HCT116 (cell line): Measurements from ENCODE around the gene SYNE4. TPM values are rescaled to one million over a fixed set of nuclear protein-coding genes. Genes with fewer than 3 reads are reported as not detected.

Experiments
- ATAC-seq: fragments of 200-7000 bp; cut with Tn5 transposase; 2 replicates; pipeline ENCODE4 v1.9.1; 2020; ENCODE audit warnings: mild to moderate bottlenecking, moderate library complexity
- BruUV-seq: library from RNA; stranded (reverse); fragments of 400-500 nt; replicated peaks from 2 replicates; lab custom pipeline; 2021; lab: Mats Ljungman, UMichigan
- CTCF ChIA-PET: fragments of 300-600 bp; sonication (Branson Sonifier 250); formaldehyde crosslinking; loops from one replicate; lab custom pipeline; 2021; ENCODE audit warnings: antibody characterized with exemption; lab: Charles Lee
- POLR2A ChIA-PET: fragments of 300-600, 350-600 bp; sonication (Branson Sonifier 250); formaldehyde crosslinking; loops from one replicate; lab custom pipeline; 2021; ENCODE audit warnings: antibody characterized with exemption; lab: Charles Lee
- RAD21 ChIA-PET, 2 experiments: fragments of 300-600 bp; sonication (Branson Sonifier 250); formaldehyde crosslinking; loops; one replicate each; lab custom pipeline; 2023; ENCODE audit warnings: low total read pairs in 2 of 2; ENCODE audit not compliant: uncharacterized antibody in 2 of 2, unreplicated experiment in 2 of 2, low non-redundant PET in 1 of 2; lab: Charles Lee
- DNase-seq: peaks from one replicate; pipeline ENCODE4 v3.0.0-alpha.2; 2010; ENCODE audit warnings: low read depth, low spot score
- H2AFZ ChIP-seq: fragments of 200-600 bp; shearing (Covaris generic), sonication (generic); 2 replicates; pipeline ENCODE4 v1.6.1; 2017; ENCODE audit warnings: low read depth, mixed run types, mixed read lengths, antibody characterized with exemption, low read length; ENCODE audit not compliant: poor library complexity, severe bottlenecking
- H3K27ac ChIP-seq: 2 replicates; pipeline ENCODE4 v1.5.1; 2012; ENCODE audit warnings: low read depth, low read length
- H3K27me3 ChIP-seq: fragments of 200-600 bp; sonication (generic); 2 replicates; pipeline ENCODE4 v1.6.1; 2016; ENCODE audit warnings: mixed run types, low read length, mixed read lengths; ENCODE audit not compliant: insufficient read depth
- H3K36me3 ChIP-seq, 2 experiments: fragments of 200-500 bp in 1 of 2; fragments of 200-600 bp in 1 of 2; sonication (Bioruptor generic) in 1 of 2; sonication (generic) in 1 of 2; 2 replicates each; pipeline versions ENCODE4 v1.5.1 to v1.6.1; 2014 to 2016; ENCODE audit warnings: low read length in 2 of 2, inconsistent platforms in 1 of 2, mixed read lengths in 1 of 2, mixed run types in 1 of 2; ENCODE audit not compliant: insufficient read depth in 2 of 2, control insufficient read depth in 1 of 2
- H3K4me1 ChIP-seq, 2 experiments: fragments of 200-600 bp in 1 of 2; sonication (generic) in 1 of 2; 2 replicates each; pipeline versions ENCODE4 v1.5.1 to v1.6.1; 2012 to 2017; ENCODE audit warnings: low read length in 2 of 2, inconsistent platforms in 1 of 2, mild to moderate bottlenecking in 1 of 2, mixed read lengths in 1 of 2, mixed run types in 1 of 2, moderate library complexity in 1 of 2; ENCODE audit not compliant: insufficient read depth in 2 of 2, control insufficient read depth in 1 of 2
- H3K4me2 ChIP-seq: fragments of 200-600 bp; sonication (generic); 2 replicates; pipeline ENCODE4 v1.6.1; 2017; ENCODE audit warnings: mixed run types, low read length, mixed read lengths
- H3K4me3 ChIP-seq, 2 experiments: fragments of 200-600 bp in 1 of 2; sonication (generic) in 1 of 2; replicated peaks in 1 of 2; 2 replicates each; pipeline ENCODE4 v1.5.1; 2011 to 2016; ENCODE audit warnings: low read length in 2 of 2, control low read depth in 1 of 2, low read depth in 1 of 2, mild to moderate bottlenecking in 1 of 2, mixed read lengths in 1 of 2, mixed run types in 1 of 2
- H3K79me2 ChIP-seq: fragments of 200-600 bp; sonication (generic); 2 replicates; pipeline ENCODE4 v1.6.1; 2017; ENCODE audit warnings: mild to moderate bottlenecking, mixed run types, low read length, moderate library complexity, mixed read lengths; ENCODE audit not compliant: insufficient read depth
- H3K9ac ChIP-seq: fragments of 200-600 bp; sonication (generic); 2 replicates; pipeline ENCODE4 v1.6.1; 2016; ENCODE audit warnings: low read length, mixed read lengths
- H3K9me2 ChIP-seq: fragments of 200-600 bp; sonication (generic), shearing (Covaris generic); 2 replicates; pipeline ENCODE4 v1.6.1; 2017; ENCODE audit warnings: mixed run types, mild to moderate bottlenecking, moderate library complexity; ENCODE audit not compliant: insufficient read depth
- H3K9me3 ChIP-seq, 2 experiments: fragments of 200-500 bp in 1 of 2; fragments of 200-600 bp in 1 of 2; sonication (Bioruptor generic) in 1 of 2; sonication (generic) in 1 of 2; 2 replicates each; pipeline ENCODE4 v1.6.1; 2014 to 2017; ENCODE audit warnings: low read length in 2 of 2, mixed read lengths in 2 of 2, inconsistent platforms in 1 of 2, low read depth in 1 of 2, mild to moderate bottlenecking in 1 of 2, mixed run types in 1 of 2, moderate library complexity in 1 of 2; ENCODE audit not compliant: control insufficient read depth in 1 of 2, insufficient read depth in 1 of 2
- H4K20me1 ChIP-seq: fragments of 200-600 bp; sonication (generic), shearing (Covaris generic); 2 replicates; pipeline ENCODE4 v1.6.1; 2017; ENCODE audit warnings: mixed run types, mild to moderate bottlenecking, moderate library complexity; ENCODE audit not compliant: insufficient read depth
- CBX3 ChIP-seq: IDR thresholded peaks from 2 replicates; pipeline ENCODE4 v1.6.1; 2012; ENCODE audit warnings: low read depth
- EGR1 ChIP-seq: IDR thresholded peaks from 2 replicates; pipeline ENCODE4 v1.6.1; 2012; ENCODE audit warnings: low read depth
- ELF1 ChIP-seq: IDR thresholded peaks from 2 replicates; pipeline ENCODE4 v1.6.1; 2012; ENCODE audit warnings: low read depth, borderline replicate concordance
- EZH2 ChIP-seq: fragments of 200-600 bp; sonication (generic); IDR thresholded peaks from 2 replicates; pipeline ENCODE4 v1.6.1; 2017; ENCODE audit warnings: antibody characterized with exemption, mixed run types
- EZH2phosphoT487 ChIP-seq: fragments of 200-600 bp; IDR thresholded peaks from 2 replicates; pipeline ENCODE4 v1.6.1; 2018; ENCODE audit warnings: antibody characterized with exemption, borderline replicate concordance
- FOSL1 ChIP-seq: IDR thresholded peaks from 2 replicates; pipeline ENCODE4 v1.6.1; 2012; ENCODE audit warnings: low read depth
- JUND ChIP-seq: IDR thresholded peaks from 2 replicates; pipeline ENCODE4 v1.6.1; 2012
- POLR2A ChIP-seq: IDR thresholded peaks from 2 replicates; pipeline ENCODE4 v1.7.0; 2011; ENCODE audit warnings: borderline replicate concordance; ENCODE audit not compliant: insufficient read depth, insufficient read length; ENCODE audit errors: extremely low read depth
- POLR2AphosphoS5 ChIP-seq: IDR thresholded peaks from 2 replicates; pipeline ENCODE4 v1.6.1; 2011; ENCODE audit warnings: mild to moderate bottlenecking, low read depth, low read length, moderate library complexity
- RAD21 ChIP-seq: IDR thresholded peaks from 2 replicates; pipeline ENCODE4 v1.6.1; 2012; ENCODE audit warnings: low read depth, mild to moderate bottlenecking
- REST ChIP-seq: IDR thresholded peaks from 2 replicates; pipeline ENCODE4 v1.6.1; 2012; ENCODE audit warnings: low read depth
- SIN3A ChIP-seq: IDR thresholded peaks from 2 replicates; pipeline ENCODE4 v1.6.1; 2012; ENCODE audit warnings: low read depth
- SP1 ChIP-seq: IDR thresholded peaks from 2 replicates; pipeline ENCODE4 v1.6.1; 2012; ENCODE audit warnings: low read depth
- SRF ChIP-seq: IDR thresholded peaks from 2 replicates; pipeline ENCODE4 v1.6.1; 2012; ENCODE audit warnings: low read depth
- TCF7L2 ChIP-seq: IDR thresholded peaks from 2 replicates; pipeline ENCODE4 v1.7.0; 2011; ENCODE audit warnings: borderline replicate concordance, inconsistent platforms; ENCODE audit not compliant: insufficient read depth, insufficient read length; ENCODE audit errors: extremely low read depth
- YY1 ChIP-seq: IDR thresholded peaks from 2 replicates; pipeline ENCODE4 v1.6.1; 2011; ENCODE audit warnings: low read length, low read depth, moderate library complexity, mild to moderate bottlenecking; ENCODE audit not compliant: insufficient replicate concordance; ENCODE audit errors: extremely low read depth
- ZBTB33 ChIP-seq: IDR thresholded peaks from 2 replicates; pipeline ENCODE4 v1.6.1; 2011; ENCODE audit warnings: mild to moderate bottlenecking, low read length, moderate library complexity; ENCODE audit not compliant: insufficient replicate concordance; ENCODE audit errors: extremely low read depth
- ZFX ChIP-seq: fragments of 450-650 bp; IDR thresholded peaks from 2 replicates; pipeline ENCODE4 v1.6.1; 2017
- ZNF274 ChIP-seq: fragments of 200-500 bp; sonication (Bioruptor generic); IDR thresholded peaks from 2 replicates; pipeline ENCODE4 v1.6.1; 2014; ENCODE audit warnings: mild to moderate bottlenecking, low read depth, low read length, inconsistent platforms
- intact Hi-C: fragments of 100-400 bp; cut with micrococcal nuclease; formaldehyde crosslinking; loops from 2 replicates; pipeline ENCODE4 v1.10.0; 2022
- total RNA-seq: library from RNA; stranded (reverse); gene quantifications from one replicate; pipeline ENCODE4 v1.2.1, GENCODE V29; 2021; ENCODE audit not compliant: unreplicated experiment
- TF ChIP-seq, protein P1 (sequence below): IDR thresholded peaks from 2 replicates; pipeline ENCODE4 v1.6.1; 2012
- TF ChIP-seq, protein P2 (sequence below): IDR thresholded peaks from 2 replicates; pipeline ENCODE4 v1.6.1; 2012

The SYNE4 gene
- total RNA-seq, 1 experiment from 2014 or later = 27.9 TPM

GRCh38 chr19:36014012-36014924 lies 5.7 kb upstream of the SYNE4 start, which contains the start of gene ALKBH6:
Gene ALKBH6, minus strand, starts transcription at chr19:36014213. Its CDS starts 816 bp downstream, at chr19:36013397.
- peaks cover 14 to 26% of the 10 kb centered on the region in 2 experiments for H3K4me1 ChIP-seq
- CTCF ChIA-PET = interaction anchor here (0.6 to 1.2 kb wide), 3 partner anchors 39 to 168 kb away, joined by 3 to 4 read pairs (median 3); partner anchors contain the start of gene THAP8
- ATAC-seq = peak; percentile 95
- H3K36me3 ChIP-seq = no peaks in the 10 kb centered on the region; a peak in 1 of 4 replicates
- H3K9me2 ChIP-seq = no peaks in the 10 kb centered on the region
- TSS peak; percentile 89 for BruUV-seq
- intact Hi-C loops = no loop called here
- no peaks in the 10 kb centered on the region for H3K27me3 ChIP-seq
- peak within 1 kb of the TSS; percentile 61 for H3K27ac ChIP-seq
- DNase-seq = peak; percentile 97
- H3K9me3 ChIP-seq = no peaks in the 10 kb centered on the region
- H4K20me1 ChIP-seq = no peaks in the 10 kb centered on the region
- peak within 1 kb of the TSS; percentile 76 to 77 for H3K4me3 ChIP-seq
- H3K9ac ChIP-seq = peak within 1 kb of the TSS; percentile 95
- H2AFZ ChIP-seq = no peak within 1 kb of the TSS
- H3K79me2 ChIP-seq = peaks cover 13% of the 10 kb centered on the region
- RAD21 ChIA-PET = interaction anchor here in 1 of 2 experiments (0.7 kb wide), 1 partner anchor 40 kb away, joined by 6 read pairs; the partner anchor contains the start of gene THAP8
- POLR2A ChIA-PET = interaction anchor here (0.6 to 1.0 kb wide), 5 partner anchors 11 to 114 kb away, joined by 3 to 5 read pairs (median 4); no protein-coding TSS in a partner anchor
- peak within 1 kb of the TSS; percentile 96 for H3K4me2 ChIP-seq
- no peak for TF ChIP-seq REST
- TF ChIP-seq POLR2A = peak; percentile 44
- no peak for TF ChIP-seq CBX3
- TF ChIP-seq ELF1 = no peak; the same call in 1 of the 2 replicates
- TF ChIP-seq RAD21 = no peak
- TF ChIP-seq POLR2AphosphoS5 = peak; percentile 49; the same call in 1 of the 2 replicates
- TF ChIP-seq EGR1 = peak; percentile 94
- peak; percentile 82 for TF ChIP-seq SIN3A
- TF ChIP-seq, protein P1, sequence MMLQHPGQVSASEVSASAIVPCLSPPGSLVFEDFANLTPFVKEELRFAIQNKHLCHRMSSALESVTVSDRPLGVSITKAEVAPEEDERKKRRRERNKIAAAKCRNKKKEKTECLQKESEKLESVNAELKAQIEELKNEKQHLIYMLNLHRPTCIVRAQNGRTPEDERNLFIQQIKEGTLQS = no peak
- no peak for TF ChIP-seq TCF7L2
- no peak for TF ChIP-seq JUND
- TF ChIP-seq EZH2 = no peak
- TF ChIP-seq SRF = no peak; the same call in 1 of the 2 replicates
- peak; percentile 98 for TF ChIP-seq SP1
- peak; percentile 44; the same call in 1 of the 2 replicates for TF ChIP-seq ZFX
- TF ChIP-seq EZH2phosphoT487 = no peak
- TF ChIP-seq YY1 = peak; percentile 62
- no peak for TF ChIP-seq FOSL1
- TF ChIP-seq ZNF274 = no peak
- no peak for TF ChIP-seq ZBTB33
- TF ChIP-seq, protein P2, sequence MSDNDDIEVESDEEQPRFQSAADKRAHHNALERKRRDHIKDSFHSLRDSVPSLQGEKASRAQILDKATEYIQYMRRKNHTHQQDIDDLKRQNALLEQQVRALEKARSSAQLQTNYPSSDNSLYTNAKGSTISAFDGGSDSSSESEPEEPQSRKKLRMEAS = peak; percentile 70
